HepG2 (cell line): ENCODE measurements around the gene SPON1. TPM values are rescaled to one million over a fixed set of nuclear protein-coding genes. Genes with fewer than 3 reads are reported as not detected.
A peak's percentile ranks its signal among the peaks of the same experiment; 100 is the strongest.

Source experiments
- CEBPB ChIP-seq: IDR thresholded peaks from 2 replicates; pipeline ENCODE4 v1.6.1; 2011; ENCODE audit warnings: low read depth, low read length, improper control_type of control experiment, borderline replicate concordance
- CERS6 ChIP-seq: sonication (generic); formaldehyde crosslinking; IDR thresholded peaks from 2 replicates; pipeline ENCODE4 v1.5.0; 2020; ENCODE audit warnings: missing genetic modification reagents
- EP300 ChIP-seq, 3 experiments: sonication (generic) in 1 of 3; formaldehyde crosslinking in 1 of 3; IDR thresholded peaks; 2 replicates each; pipeline versions ENCODE4 v1.5.1 to v1.6.1; 2011 to 2020; ENCODE audit warnings: low read depth in 2 of 3, low read length in 2 of 3, borderline replicate concordance in 1 of 3, improper control_type of control experiment in 1 of 3, mild to moderate bottlenecking in 1 of 3, missing genetic modification reagents in 1 of 3, moderate library complexity in 1 of 3
- GPN1 ChIP-seq: sonication (generic); formaldehyde crosslinking; IDR thresholded peaks from 2 replicates; pipeline ENCODE4 v1.5.1; 2020; ENCODE audit warnings: missing genetic modification reagents, borderline replicate concordance
- NFRKB ChIP-seq: fragments of 450-650 bp; IDR thresholded peaks from 2 replicates; pipeline ENCODE4 v1.6.1; 2017
- NR2C2 ChIP-seq: sonication (generic); formaldehyde crosslinking; IDR thresholded peaks from 2 replicates; pipeline ENCODE4 v1.4.0; 2020; ENCODE audit warnings: missing genetic modification reagents, mild to moderate bottlenecking, moderate library complexity, borderline replicate concordance
- PAF1 ChIP-seq: IDR thresholded peaks from 2 replicates; pipeline ENCODE4 v1.6.1; 2016; ENCODE audit warnings: missing genetic modification reagents, missing compliant biosample characterization
- PCBP2 ChIP-seq: fragments of 200-400 bp; formaldehyde crosslinking; optimal IDR thresholded peaks from 2 replicates; pipeline ENCODE3; 2018; ENCODE audit warnings: low read length, low read depth; ENCODE audit not compliant: poor library complexity, severe bottlenecking
- RERE ChIP-seq: IDR thresholded peaks from 2 replicates; pipeline ENCODE4 v1.6.1; 2016; ENCODE audit warnings: low read depth, missing genetic modification reagents, missing compliant biosample characterization
- REXO4 ChIP-seq: sonication (generic); formaldehyde crosslinking; IDR thresholded peaks from 2 replicates; pipeline ENCODE4 v1.8.0; 2022; ENCODE audit warnings: missing genetic modification reagents, mild to moderate bottlenecking, borderline replicate concordance
- RFXANK ChIP-seq: IDR thresholded peaks from 2 replicates; pipeline ENCODE4 v1.6.1; 2016
- SRY ChIP-seq: sonication (generic); formaldehyde crosslinking; IDR thresholded peaks from 2 replicates; pipeline ENCODE4 v1.8.0; 2022; ENCODE audit warnings: mild to moderate bottlenecking, missing genetic modification reagents
- THAP11 ChIP-seq: IDR thresholded peaks from 2 replicates; pipeline ENCODE4 v1.6.1; 2016; ENCODE audit warnings: missing biosample characterization, missing genetic modification reagents
- ZFP62 ChIP-seq: sonication (generic); formaldehyde crosslinking; IDR thresholded peaks from 2 replicates; pipeline ENCODE4 v1.4.0; 2020; ENCODE audit warnings: missing genetic modification reagents
- ZNF282 ChIP-seq: fragments of 450-650 bp; IDR thresholded peaks from 2 replicates; pipeline ENCODE4 v1.6.1; 2018; ENCODE audit not compliant: partially characterized antibody
- ZNF362 ChIP-seq: sonication (generic); formaldehyde crosslinking; IDR thresholded peaks from 2 replicates; pipeline ENCODE4 v1.4.0; 2020; ENCODE audit warnings: missing genetic modification reagents, mild to moderate bottlenecking, borderline replicate concordance
- ZNF546 ChIP-seq: sonication (generic); formaldehyde crosslinking; conservative IDR thresholded peaks from 2 replicates; pipeline ENCODE4 v1.8.1; 2023; ENCODE audit warnings: mild to moderate bottlenecking, missing genetic modification reagents
- ZNF564 ChIP-seq: sonication (generic); formaldehyde crosslinking; IDR thresholded peaks from 2 replicates; pipeline ENCODE4 v1.8.1; 2023; ENCODE audit warnings: mild to moderate bottlenecking, missing genetic modification reagents
- ZNF713 ChIP-seq: sonication (generic); formaldehyde crosslinking; IDR thresholded peaks from 2 replicates; pipeline ENCODE4 v1.4.0; 2020; ENCODE audit warnings: mild to moderate bottlenecking, missing genetic modification reagents
- ZNF768 ChIP-seq: sonication (generic); formaldehyde crosslinking; IDR thresholded peaks from 2 replicates; pipeline ENCODE4 v1.4.0; 2020; ENCODE audit warnings: missing genetic modification reagents
- ZNF781 ChIP-seq: sonication (generic); formaldehyde crosslinking; IDR thresholded peaks from 2 replicates; pipeline ENCODE4 v1.5.1; 2020; ENCODE audit warnings: borderline replicate concordance, mild to moderate bottlenecking, missing genetic modification reagents; ENCODE audit errors: not compliant biosample characterization
- polyA plus RNA-seq, 8 experiments: library from polyadenylated mRNA; depleted of rRNA in 3 of 8; stranded (reverse) in 7 of 8; unstranded in 1 of 8; fragments of >200 nt; fragmentation: Illumina TruSeq in 4 of 8; extraction: Trizol in 4 of 8; gene quantifications; 2 replicates each; pipeline versions ENCODE4 v1.2.1 to v1.2.3, GENCODE V29; 2011 to 2016; ENCODE audit warnings: low read depth in 4 of 8, missing spikeins in 1 of 8, mixed read lengths in 1 of 8; ENCODE audit not compliant: insufficient read depth in 1 of 8
- total RNA-seq, 5 experiments: library from RNA; depleted of rRNA; stranded (reverse); fragments of >200 nt; fragmentation: Illumina TruSeq; extraction: Trizol; gene quantifications; 2 replicates each; pipeline ENCODE4 v1.2.3, GENCODE V29; 2016; ENCODE audit warnings: low read depth in 1 of 5
- TF ChIP-seq, protein P1 (sequence below): sonication (generic); formaldehyde crosslinking; IDR thresholded peaks from 2 replicates; pipeline ENCODE4 v1.5.1; 2020; ENCODE audit warnings: missing genetic modification reagents, mild to moderate bottlenecking, borderline replicate concordance

The SPON1 gene
- total and polyA plus RNA-seq, 2 of the 13 experiments (the other 11 are each of a cell fraction or from before 2014, with no cell fraction given): not detected

DNA sequence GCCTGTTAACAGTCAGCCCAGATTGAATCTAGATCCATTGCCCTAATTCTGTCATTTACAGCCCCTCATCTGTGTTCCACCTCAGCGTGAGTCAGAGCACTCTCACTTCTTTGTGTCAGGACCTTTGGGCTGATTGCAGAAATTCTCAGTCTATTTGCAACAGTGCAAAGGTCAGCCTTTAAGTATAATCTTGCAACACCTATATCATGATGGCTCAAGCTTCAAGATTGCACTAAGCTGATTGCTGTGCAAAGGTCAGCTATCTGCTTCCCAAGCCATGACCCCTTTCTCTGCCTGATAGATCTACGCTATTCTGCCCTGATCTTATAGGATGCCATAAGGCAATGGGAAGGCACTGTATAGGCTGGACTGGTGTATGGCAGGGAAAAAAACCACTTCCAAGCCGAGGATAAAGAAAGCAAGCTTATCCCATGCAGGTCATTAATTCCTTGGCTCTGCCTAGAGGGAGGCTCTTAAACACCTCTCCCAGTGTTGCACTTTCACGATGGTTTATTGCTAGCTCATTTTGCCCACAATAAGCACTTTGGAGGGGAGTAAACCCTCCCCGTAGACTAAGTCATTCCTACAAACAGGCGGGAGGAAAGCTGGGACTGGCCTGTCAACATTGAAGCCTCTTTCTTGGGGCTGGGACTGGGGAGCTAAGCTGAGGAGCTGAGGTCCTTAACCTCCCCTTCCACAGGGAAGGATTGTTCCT is 295.9 kb downstream of the SPON1 start (continued):
- TF ChIP-seq GPN1 (CRISPR knock-in tag) (no peak), REXO4 (CRISPR knock-in tag) (no peak), RFXANK (CRISPR knock-in tag) (no peak), SRY (CRISPR knock-in tag) (no peak), ZNF713 (no peak), NFRKB (no peak), PAF1 (CRISPR knock-in tag) (no peak), ZNF781 (CRISPR knock-in tag) (no peak), ZNF282 (no peak), ZNF546 (CRISPR knock-in tag) (no peak), NR2C2 (CRISPR knock-in tag) (peak; percentile 64; the same call in 1 of the 2 replicates), ZNF564 (CRISPR knock-in tag) (no peak), RERE (CRISPR knock-in tag) (no peak), ZNF768 (CRISPR knock-in tag) (no peak), CERS6 (CRISPR knock-in tag) (no peak), THAP11 (CRISPR knock-in tag) (no peak), PCBP2 (no peak), CEBPB (peak; percentile 98), EP300 (IDR thresholded peaks at IDR 0.05; ENCODE audit: low read depth in 2 of 2, low read length in 2 of 2) (peak in 1 of 2 experiments; percentile 47; a peak in 1 of 4 replicates), EP300 (CRISPR knock-in tag; IDR thresholded peaks at IDR 0.05; ENCODE audit: borderline replicate concordance) (no peak), ZFP62 (CRISPR knock-in tag) (no peak), ZNF362 (no peak)
- TF ChIP-seq, protein P1, sequence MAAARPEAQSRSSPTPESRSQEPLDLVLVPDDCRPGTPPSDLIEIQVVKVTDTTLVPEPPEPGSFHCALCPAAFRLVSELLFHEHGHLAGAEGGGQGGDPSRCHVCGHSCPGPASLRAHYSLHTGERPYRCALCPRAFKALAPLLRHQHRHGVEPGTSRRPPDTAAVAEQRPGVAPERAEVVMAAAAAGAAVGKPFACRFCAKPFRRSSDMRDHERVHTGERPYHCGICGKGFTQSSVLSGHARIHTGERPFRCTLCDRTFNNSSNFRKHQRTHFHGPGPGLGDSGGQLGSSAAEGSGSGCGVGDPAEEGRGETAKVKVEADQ (CRISPR knock-in tag): no peak
